WERI-Rb-1 (cell line): ENCODE data around the gene PLEKHA6.

ENCODE experiments used
- DNase-seq: peaks from one replicate; pipeline ENCODE4 v3.0.0-alpha.2; 2020
- H3K27ac ChIP-seq: fragments of 250-450 bp; sonication (Bioruptor Pico); 2 replicates; pipeline ENCODE4 v1.5.1; 2020; ENCODE audit warnings: mild to moderate bottlenecking, moderate library complexity
- H3K27me3 ChIP-seq: fragments of 250-450 bp; sonication (Bioruptor Pico); 2 replicates; pipeline ENCODE4 v1.5.1; 2021; ENCODE audit warnings: mild to moderate bottlenecking, low read depth, moderate library complexity; ENCODE audit not compliant: insufficient read depth, severe bottlenecking
- H3K36me3 ChIP-seq: fragments of 250-450 bp; sonication (Bioruptor Pico); 2 replicates; pipeline ENCODE4 v1.5.1; 2020; ENCODE audit warnings: mild to moderate bottlenecking, moderate library complexity
- H3K4me3 ChIP-seq: 2 replicates; pipeline ENCODE4 v1.5.1; 2011; ENCODE audit warnings: low read depth, mild to moderate bottlenecking, control low read depth, low read length
- H3K9me3 ChIP-seq: fragments of 250-450 bp; sonication (Bioruptor Pico); 2 replicates; pipeline ENCODE4 v1.5.1; 2021; ENCODE audit warnings: mild to moderate bottlenecking, moderate library complexity; ENCODE audit not compliant: severe bottlenecking
- TF ChIP-seq, protein P1 (sequence below): IDR thresholded peaks from 2 replicates; pipeline ENCODE4 v1.5.1; 2011; ENCODE audit warnings: low read depth, mild to moderate bottlenecking, control low read depth, inconsistent platforms, low read length

The PLEKHA6 gene

GRCh38 chr1:204337583-204337982, 22.1 kb downstream of the PLEKHA6 start:
- H3K27ac ChIP-seq, result no peak overlapping the region
- DNase-seq, result no peak
- no peaks in the 10 kb centered on the region for H3K36me3 ChIP-seq
- no peak overlapping the region for H3K4me3 ChIP-seq
- TF ChIP-seq, protein P1, sequence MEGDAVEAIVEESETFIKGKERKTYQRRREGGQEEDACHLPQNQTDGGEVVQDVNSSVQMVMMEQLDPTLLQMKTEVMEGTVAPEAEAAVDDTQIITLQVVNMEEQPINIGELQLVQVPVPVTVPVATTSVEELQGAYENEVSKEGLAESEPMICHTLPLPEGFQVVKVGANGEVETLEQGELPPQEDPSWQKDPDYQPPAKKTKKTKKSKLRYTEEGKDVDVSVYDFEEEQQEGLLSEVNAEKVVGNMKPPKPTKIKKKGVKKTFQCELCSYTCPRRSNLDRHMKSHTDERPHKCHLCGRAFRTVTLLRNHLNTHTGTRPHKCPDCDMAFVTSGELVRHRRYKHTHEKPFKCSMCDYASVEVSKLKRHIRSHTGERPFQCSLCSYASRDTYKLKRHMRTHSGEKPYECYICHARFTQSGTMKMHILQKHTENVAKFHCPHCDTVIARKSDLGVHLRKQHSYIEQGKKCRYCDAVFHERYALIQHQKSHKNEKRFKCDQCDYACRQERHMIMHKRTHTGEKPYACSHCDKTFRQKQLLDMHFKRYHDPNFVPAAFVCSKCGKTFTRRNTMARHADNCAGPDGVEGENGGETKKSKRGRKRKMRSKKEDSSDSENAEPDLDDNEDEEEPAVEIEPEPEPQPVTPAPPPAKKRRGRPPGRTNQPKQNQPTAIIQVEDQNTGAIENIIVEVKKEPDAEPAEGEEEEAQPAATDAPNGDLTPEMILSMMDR, result no peak
- H3K9me3 ChIP-seq, result no peaks in the 10 kb centered on the region
- no peaks in the 10 kb centered on the region for H3K27me3 ChIP-seq

DNA sequence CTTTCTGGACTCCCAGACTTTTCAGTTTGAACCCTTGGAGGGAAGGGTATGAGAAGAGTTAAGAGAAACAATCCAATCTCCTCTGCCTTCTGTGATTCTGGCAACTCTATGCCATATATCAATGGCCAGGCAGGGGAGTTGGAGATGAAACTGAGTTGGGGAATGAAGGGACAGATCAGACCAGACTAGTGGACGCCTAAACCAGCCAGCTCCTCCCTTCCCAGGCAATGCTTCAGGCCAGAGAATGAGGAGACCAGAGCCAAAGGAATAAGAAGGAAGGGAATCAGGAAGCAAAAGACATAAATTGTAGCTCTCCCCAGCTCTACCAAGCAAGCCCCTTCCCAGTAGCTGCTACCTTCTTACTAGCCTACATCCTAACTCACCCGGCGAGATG, 22.7 kb downstream of the PLEKHA6 start:
- Histone ChIP-seq H3K27me3 (no peaks in the 10 kb centered on the region), H3K9me3 (no peaks in the 10 kb centered on the region), H3K4me3 (no peak overlapping the region), H3K36me3 (no peaks in the 10 kb centered on the region), H3K27ac (no peak overlapping the region)
- DNase-seq, result no peak
- TF ChIP-seq, protein P1, result no peak

GRCh38 chr1:204336421-204337035, 23.2 kb downstream of the PLEKHA6 start:
- no peak for DNase-seq
- Histone ChIP-seq H3K27ac (no peak overlapping the region), H3K9me3 (no peaks in the 10 kb centered on the region), H3K4me3 (no peak overlapping the region), H3K27me3 (no peaks in the 10 kb centered on the region), H3K36me3 (no peaks in the 10 kb centered on the region)
- TF ChIP-seq, protein P1, result no peak

GRCh38 chr1:204335533-204335932, 24.2 kb downstream of the PLEKHA6 start:
- Histone ChIP-seq H3K36me3 (no peaks in the 10 kb centered on the region), H3K27ac (no peak overlapping the region), H3K4me3 (no peak overlapping the region), H3K9me3 (no peaks in the 10 kb centered on the region), H3K27me3 (no peaks in the 10 kb centered on the region)
- no peak for DNase-seq
- TF ChIP-seq, protein P1, result no peak

- no peaks in the 10 kb centered on the region for H3K9me3 ChIP-seq
- no peak overlapping the region for H3K27ac ChIP-seq
- no peaks in the 10 kb centered on the region for H3K27me3 ChIP-seq
- no peak overlapping the region for H3K4me3 ChIP-seq
- TF ChIP-seq, protein P1, result no peak
- no peak for DNase-seq
- no peaks in the 10 kb centered on the region for H3K36me3 ChIP-seq
These were observed 24.6 kb downstream of the PLEKHA6 start for GRCh38 chr1:204335085-204335484.

GRCh38 chr1:204334455-204334854, 25.3 kb downstream of the PLEKHA6 start:
- H3K4me3 ChIP-seq, result no peak overlapping the region
- H3K27me3 ChIP-seq, result no peaks in the 10 kb centered on the region
- TF ChIP-seq, protein P1, result no peak
- H3K36me3 ChIP-seq, result no peaks in the 10 kb centered on the region
- H3K9me3 ChIP-seq, result no peaks in the 10 kb centered on the region
- H3K27ac ChIP-seq, result no peak overlapping the region
- DNase-seq, result no peak
